ENCODE data around the gene CLDND1. TPM values are rescaled to one million over a fixed set of nuclear protein-coding genes. Genes with fewer than 3 reads are reported as not detected.

Gene CLDND1
- total and polyA plus RNA-seq, 4 donors = 21.8 to 55.5 (median 37.1) TPM

DNA sequence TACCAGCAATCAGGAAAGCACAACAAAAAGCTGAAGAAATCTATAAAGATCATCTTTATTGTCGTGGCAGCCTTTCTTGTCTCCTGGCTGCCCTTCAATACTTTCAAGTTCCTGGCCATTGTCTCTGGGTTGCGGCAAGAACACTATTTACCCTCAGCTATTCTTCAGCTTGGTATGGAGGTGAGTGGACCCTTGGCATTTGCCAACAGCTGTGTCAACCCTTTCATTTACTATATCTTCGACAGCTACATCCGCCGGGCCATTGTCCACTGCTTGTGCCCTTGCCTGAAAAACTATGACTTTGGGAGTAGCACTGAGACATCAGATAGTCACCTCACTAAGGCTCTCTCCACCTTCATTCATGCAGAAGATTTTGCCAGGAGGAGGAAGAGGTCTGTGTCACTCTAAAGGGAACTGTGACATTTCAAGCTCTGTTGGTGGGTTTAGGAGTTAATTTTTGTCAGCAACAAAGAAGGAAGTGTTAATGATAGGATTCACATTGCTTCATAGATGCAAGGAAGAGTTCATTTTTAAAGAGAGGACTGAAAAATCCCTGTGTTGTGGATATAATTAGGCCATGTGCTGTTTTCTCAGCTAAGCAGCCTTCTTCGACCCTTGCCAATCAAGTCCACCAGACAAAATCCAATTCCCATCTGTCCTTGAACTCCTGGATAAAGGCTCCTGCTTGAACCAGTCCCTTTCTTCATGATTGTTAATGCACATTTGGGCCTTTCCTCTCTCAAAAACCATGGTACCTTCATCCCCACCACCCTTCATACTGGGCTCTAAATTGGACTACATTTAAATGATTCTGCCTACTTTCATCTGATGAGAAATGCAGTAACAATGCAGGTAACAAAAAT, 10.2 kb upstream of the CLDND1 start:
- H3K4me3 ChIP-seq (ENCODE audit: low read depth in 1 of 3, low read length in 3 of 3) = no peak overlapping the region
- TF ChIP-seq, protein P1, sequence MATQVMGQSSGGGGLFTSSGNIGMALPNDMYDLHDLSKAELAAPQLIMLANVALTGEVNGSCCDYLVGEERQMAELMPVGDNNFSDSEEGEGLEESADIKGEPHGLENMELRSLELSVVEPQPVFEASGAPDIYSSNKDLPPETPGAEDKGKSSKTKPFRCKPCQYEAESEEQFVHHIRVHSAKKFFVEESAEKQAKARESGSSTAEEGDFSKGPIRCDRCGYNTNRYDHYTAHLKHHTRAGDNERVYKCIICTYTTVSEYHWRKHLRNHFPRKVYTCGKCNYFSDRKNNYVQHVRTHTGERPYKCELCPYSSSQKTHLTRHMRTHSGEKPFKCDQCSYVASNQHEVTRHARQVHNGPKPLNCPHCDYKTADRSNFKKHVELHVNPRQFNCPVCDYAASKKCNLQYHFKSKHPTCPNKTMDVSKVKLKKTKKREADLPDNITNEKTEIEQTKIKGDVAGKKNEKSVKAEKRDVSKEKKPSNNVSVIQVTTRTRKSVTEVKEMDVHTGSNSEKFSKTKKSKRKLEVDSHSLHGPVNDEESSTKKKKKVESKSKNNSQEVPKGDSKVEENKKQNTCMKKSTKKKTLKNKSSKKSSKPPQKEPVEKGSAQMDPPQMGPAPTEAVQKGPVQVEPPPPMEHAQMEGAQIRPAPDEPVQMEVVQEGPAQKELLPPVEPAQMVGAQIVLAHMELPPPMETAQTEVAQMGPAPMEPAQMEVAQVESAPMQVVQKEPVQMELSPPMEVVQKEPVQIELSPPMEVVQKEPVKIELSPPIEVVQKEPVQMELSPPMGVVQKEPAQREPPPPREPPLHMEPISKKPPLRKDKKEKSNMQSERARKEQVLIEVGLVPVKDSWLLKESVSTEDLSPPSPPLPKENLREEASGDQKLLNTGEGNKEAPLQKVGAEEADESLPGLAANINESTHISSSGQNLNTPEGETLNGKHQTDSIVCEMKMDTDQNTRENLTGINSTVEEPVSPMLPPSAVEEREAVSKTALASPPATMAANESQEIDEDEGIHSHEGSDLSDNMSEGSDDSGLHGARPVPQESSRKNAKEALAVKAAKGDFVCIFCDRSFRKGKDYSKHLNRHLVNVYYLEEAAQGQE (IDR thresholded peaks at IDR 0.05) = no peak
- TF ChIP-seq, protein P2, sequence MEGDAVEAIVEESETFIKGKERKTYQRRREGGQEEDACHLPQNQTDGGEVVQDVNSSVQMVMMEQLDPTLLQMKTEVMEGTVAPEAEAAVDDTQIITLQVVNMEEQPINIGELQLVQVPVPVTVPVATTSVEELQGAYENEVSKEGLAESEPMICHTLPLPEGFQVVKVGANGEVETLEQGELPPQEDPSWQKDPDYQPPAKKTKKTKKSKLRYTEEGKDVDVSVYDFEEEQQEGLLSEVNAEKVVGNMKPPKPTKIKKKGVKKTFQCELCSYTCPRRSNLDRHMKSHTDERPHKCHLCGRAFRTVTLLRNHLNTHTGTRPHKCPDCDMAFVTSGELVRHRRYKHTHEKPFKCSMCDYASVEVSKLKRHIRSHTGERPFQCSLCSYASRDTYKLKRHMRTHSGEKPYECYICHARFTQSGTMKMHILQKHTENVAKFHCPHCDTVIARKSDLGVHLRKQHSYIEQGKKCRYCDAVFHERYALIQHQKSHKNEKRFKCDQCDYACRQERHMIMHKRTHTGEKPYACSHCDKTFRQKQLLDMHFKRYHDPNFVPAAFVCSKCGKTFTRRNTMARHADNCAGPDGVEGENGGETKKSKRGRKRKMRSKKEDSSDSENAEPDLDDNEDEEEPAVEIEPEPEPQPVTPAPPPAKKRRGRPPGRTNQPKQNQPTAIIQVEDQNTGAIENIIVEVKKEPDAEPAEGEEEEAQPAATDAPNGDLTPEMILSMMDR (IDR thresholded peaks at IDR 0.05; ENCODE audit: low read depth, low read length, missing input control) = no peak
- no peak for TF ChIP-seq EGR1 (IDR thresholded peaks at IDR 0.05; ENCODE audit: low read depth in 2 of 2)
- no peak for TF ChIP-seq FOXA2 (IDR thresholded peaks at IDR 0.05)
- no peak for TF ChIP-seq TAF1 (conservative IDR thresholded peaks at IDR 0.05)
- TF ChIP-seq HNF4G (IDR thresholded peaks at IDR 0.05) = no peak
- no peaks in the 10 kb centered on the region for H3K9me3 ChIP-seq (ENCODE audit: control insufficient read depth in 4 of 4, low read length in 3 of 4)
- H3K36me3 ChIP-seq (ENCODE audit: control insufficient read depth in 4 of 4, insufficient read depth in 3 of 4, low read depth in 1 of 4, low read length in 3 of 4) = no peaks in the 10 kb centered on the region
- H3K27ac ChIP-seq (ENCODE audit: low read depth in 1 of 2, low read length in 2 of 2) = no peak overlapping the region
- H3K9ac ChIP-seq (ENCODE audit: low read depth in 1 of 2, low read length in 2 of 2) = no peak overlapping the region
- no peaks in the 10 kb centered on the region for H3K27me3 ChIP-seq (ENCODE audit: control insufficient read depth in 4 of 4, insufficient read depth in 4 of 4, low read length in 3 of 4)
- WGBS = 93% methylated on average over 6 of the region's 6 CpGs
- H3K4me1 ChIP-seq (ENCODE audit: control insufficient read depth in 4 of 4, insufficient read depth in 4 of 4, low read length in 3 of 4) = peaks cover 0 to 8% (median 0%) of the 10 kb centered on the region in 4 donors
- DNase-seq (ENCODE audit: low spot score) = no peak

DNA sequence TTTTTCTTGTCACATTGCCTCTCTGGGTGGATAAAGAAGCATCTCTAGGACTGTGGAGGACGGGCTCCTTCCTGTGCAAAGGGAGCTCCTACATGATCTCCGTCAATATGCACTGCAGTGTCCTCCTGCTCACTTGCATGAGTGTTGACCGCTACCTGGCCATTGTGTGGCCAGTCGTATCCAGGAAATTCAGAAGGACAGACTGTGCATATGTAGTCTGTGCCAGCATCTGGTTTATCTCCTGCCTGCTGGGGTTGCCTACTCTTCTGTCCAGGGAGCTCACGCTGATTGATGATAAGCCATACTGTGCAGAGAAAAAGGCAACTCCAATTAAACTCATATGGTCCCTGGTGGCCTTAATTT, 9.6 kb upstream of the CLDND1 start:
- Histone ChIP-seq H3K4me3 (ENCODE audit: low read depth in 1 of 3, low read length in 3 of 3) (no peak overlapping the region), H3K9ac (ENCODE audit: low read depth in 1 of 2, low read length in 2 of 2) (no peak overlapping the region), H3K27ac (ENCODE audit: low read depth in 1 of 2, low read length in 2 of 2) (no peak overlapping the region), H3K9me3 (ENCODE audit: control insufficient read depth in 4 of 4, low read length in 3 of 4) (no peaks in the 10 kb centered on the region), H3K4me1 (ENCODE audit: control insufficient read depth in 4 of 4, insufficient read depth in 4 of 4, low read length in 3 of 4) (peaks cover 0 to 8% (median 0%) of the 10 kb centered on the region in 4 donors), H3K27me3 (ENCODE audit: control insufficient read depth in 4 of 4, insufficient read depth in 4 of 4, low read length in 3 of 4) (no peaks in the 10 kb centered on the region), H3K36me3 (ENCODE audit: control insufficient read depth in 4 of 4, insufficient read depth in 3 of 4, low read depth in 1 of 4, low read length in 3 of 4) (no peaks in the 10 kb centered on the region)
- no peak for DNase-seq (ENCODE audit: low spot score)
- WGBS = 84% methylated on average over 5 of the region's 5 CpGs
- TF ChIP-seq HNF4A (conservative IDR thresholded peaks at IDR 0.05) = no peak
- TF ChIP-seq, protein P3, sequence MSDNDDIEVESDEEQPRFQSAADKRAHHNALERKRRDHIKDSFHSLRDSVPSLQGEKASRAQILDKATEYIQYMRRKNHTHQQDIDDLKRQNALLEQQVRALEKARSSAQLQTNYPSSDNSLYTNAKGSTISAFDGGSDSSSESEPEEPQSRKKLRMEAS (IDR thresholded peaks at IDR 0.05) = no peak
- no peak for TF ChIP-seq HNF4G (IDR thresholded peaks at IDR 0.05)
- no peak for TF ChIP-seq RXRA (IDR thresholded peaks at IDR 0.05)
- no peak for TF ChIP-seq SP1 (IDR thresholded peaks at IDR 0.05)
- TF ChIP-seq, protein P2 (IDR thresholded peaks at IDR 0.05; ENCODE audit: low read depth, low read length, missing input control) = no peak
- TF ChIP-seq, protein P1 (IDR thresholded peaks at IDR 0.05) = no peak
- no peak for TF ChIP-seq NR2F2 (IDR thresholded peaks at IDR 0.05)
- no peak for TF ChIP-seq FOXA1 (IDR thresholded peaks at IDR 0.05)
- no peak for TF ChIP-seq JUND (IDR thresholded peaks at IDR 0.05)
- TF ChIP-seq YY1 (IDR thresholded peaks at IDR 0.05) = no peak
- TF ChIP-seq, protein P4, sequence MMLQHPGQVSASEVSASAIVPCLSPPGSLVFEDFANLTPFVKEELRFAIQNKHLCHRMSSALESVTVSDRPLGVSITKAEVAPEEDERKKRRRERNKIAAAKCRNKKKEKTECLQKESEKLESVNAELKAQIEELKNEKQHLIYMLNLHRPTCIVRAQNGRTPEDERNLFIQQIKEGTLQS (IDR thresholded peaks at IDR 0.05) = no peak
- TF ChIP-seq RAD21 (IDR thresholded peaks at IDR 0.05) = no peak
- no peak for TF ChIP-seq TAF1 (conservative IDR thresholded peaks at IDR 0.05)
- TF ChIP-seq FOXA2 (IDR thresholded peaks at IDR 0.05) = no peak
- TF ChIP-seq EGR1 (IDR thresholded peaks at IDR 0.05; ENCODE audit: low read depth in 2 of 2) = no peak
- TF ChIP-seq GABPA (IDR thresholded peaks at IDR 0.05 in 1 of 2, conservative IDR thresholded peaks at IDR 0.05 in 1 of 2) = no peak

Measured in liver (tissue), 9 donors.